Lower leg skin (tissue), 4 donors: ENCODE results near the gene NEK3. TPM values are rescaled to one million over a fixed set of nuclear protein-coding genes. Genes with fewer than 3 reads are reported as not detected.

Experiments
- DNase-seq, 2 donors: peaks; one replicate each; pipeline ENCODE4 v3.0.0-alpha.2; 2019; ENCODE audit warnings: low spot score in 2 of 2
- H3K4me3 ChIP-seq: fragments of 200-600 bp; sonication (generic); 2 replicates; pipeline ENCODE4 v1.5.1; 2017; ENCODE audit warnings: mild to moderate bottlenecking, low read depth; ENCODE audit not compliant: poor library complexity, severe bottlenecking
- CTCF ChIP-seq, 3 donors: fragments of 450-650 bp; IDR thresholded peaks; one replicate each; pipeline ENCODE4 v1.5.1; 2016; ENCODE audit warnings: antibody characterized with exemption in 3 of 3, mild to moderate bottlenecking in 3 of 3, moderate library complexity in 2 of 3
- POLR2A ChIP-seq, 2 donors: fragments of 450-650 bp; IDR thresholded peaks; one replicate each; pipeline ENCODE4 v1.6.1; 2016 to 2017; ENCODE audit warnings: antibody characterized with exemption in 2 of 2, mild to moderate bottlenecking in 1 of 2, moderate library complexity in 1 of 2
- WGBS, 2 donors: methylation state at CpG; one replicate each; pipeline ENCODE4 v1.1.5; 2018; 5-methylcytosine and 5-hydroxymethylcytosine counted together
- intact Hi-C: fragments of 100-400 bp; cut with DNase I; formaldehyde crosslinking; loops from one replicate; pipeline ENCODE4 v1.15.0; 2023; ENCODE audit warnings: low total_unique reads
- total RNA-seq, 4 donors: library from RNA; depleted of rRNA; stranded (reverse); fragments of >200 nt; gene quantifications; one replicate each; pipeline ENCODE4 v1.1.0, GENCODE V29; 2016

NEK3 gene
- total RNA-seq, 4 donors from 2014 or later = 8.5 to 16.6 (median 9.9) TPM

- DNase-seq = no peak
- 49 to 53% methylated on average over 3 of the region's 3 CpGs for WGBS, 2 donors
- intact Hi-C loops = no loop called here
- TF ChIP-seq CTCF (IDR thresholded peaks at IDR 0.05) = no peak
- TF ChIP-seq POLR2A (IDR thresholded peaks at IDR 0.05) = no peak
- no peak overlapping the region for H3K4me3 ChIP-seq
Measured at GRCh38 chr13:52118595-52118994, 40.8 kb downstream of the NEK3 start.

GRCh38 chr13:52118095-52118494, 41.3 kb downstream of the NEK3 start:
- 79 to 96% methylated on average over 2 of the region's 2 CpGs for WGBS, 2 donors
- TF ChIP-seq POLR2A (IDR thresholded peaks at IDR 0.05) (no peak), CTCF (IDR thresholded peaks at IDR 0.05) (no peak)
- no peak for DNase-seq
- intact Hi-C loops = no loop called here
- H3K4me3 ChIP-seq = no peak overlapping the region

GRCh38 chr13:52112591-52112990, 46.8 kb downstream of the NEK3 start:
- no peak for TF ChIP-seq POLR2A (IDR thresholded peaks at IDR 0.05)
- no peak for TF ChIP-seq CTCF (IDR thresholded peaks at IDR 0.05)
- WGBS, 2 donors = 88 to 95% methylated on average over 1 of the region's 1 CpG

GRCh38 chr13:52109116-52109670, 50.2 kb downstream of the NEK3 start:
- TF ChIP-seq CTCF (IDR thresholded peaks at IDR 0.05) (no peak), POLR2A (IDR thresholded peaks at IDR 0.05) (no peak)
- intact Hi-C loops = no loop called here
- WGBS, 2 donors = 85 to 87% methylated on average over 1 of the region's 1 CpG
- no peak overlapping the region for H3K4me3 ChIP-seq
- no peak for DNase-seq

More at GRCh38 chr13:52112591-52112990, 46.8 kb downstream of the NEK3 start:
- no peak overlapping the region for H3K4me3 ChIP-seq
- no peak for DNase-seq
- intact Hi-C loops = no loop called here

GRCh38 chr13:52105841-52106240, 53.6 kb downstream of the NEK3 start:
- 82 to 84% methylated on average over 1 of the region's 1 CpG for WGBS, 2 donors
- no peak for DNase-seq
- TF ChIP-seq CTCF (IDR thresholded peaks at IDR 0.05) (no peak), POLR2A (IDR thresholded peaks at IDR 0.05) (no peak)
- intact Hi-C loops = no loop called here
- no peak overlapping the region for H3K4me3 ChIP-seq

GRCh38 chr13:52104624-52105023, 54.8 kb downstream of the NEK3 start:
- 86 to 95% methylated on average over 1 of the region's 1 CpG for WGBS, 2 donors
- no peak for DNase-seq
- H3K4me3 ChIP-seq = no peak overlapping the region
- TF ChIP-seq CTCF (IDR thresholded peaks at IDR 0.05) (no peak), POLR2A (IDR thresholded peaks at IDR 0.05) (no peak)
- intact Hi-C loops = no loop called here
